A673 (cell line): Measurements from ENCODE around the gene ASTN2. TPM values are rescaled to one million over a fixed set of nuclear protein-coding genes. Genes with fewer than 3 reads are reported as not detected.

Experiments used
- BruUV-seq: library from RNA; stranded (reverse); fragments of 400-500 nt; replicated peaks from 2 replicates; lab custom pipeline; 2021; lab: Mats Ljungman, UMichigan
- CTCF ChIA-PET: fragments of 300-600 bp; sonication (Branson Sonifier 250); formaldehyde crosslinking; loops from one replicate; lab custom pipeline; 2022; ENCODE audit warnings: antibody characterized with exemption; lab: Charles Lee
- POLR2A ChIA-PET: fragments of 300-600 bp; sonication (Branson Sonifier 250); formaldehyde crosslinking; loops from one replicate; lab custom pipeline; 2022; ENCODE audit warnings: antibody characterized with exemption; ENCODE audit not compliant: low non-redundant PET; lab: Charles Lee
- DNase-seq: peaks from one replicate; pipeline ENCODE4 v3.0.0-alpha.2; 2015; ENCODE audit warnings: low spot score
- H3K27ac ChIP-seq: fragments of 200-600 bp; sonication (generic); 2 replicates; pipeline ENCODE4 v1.5.1; 2016; ENCODE audit warnings: mixed run types, low read depth, mild to moderate bottlenecking, mixed read lengths, antibody characterized with exemption, low read length; ENCODE audit not compliant: poor library complexity, severe bottlenecking
- H3K27me3 ChIP-seq: fragments of 200-600 bp; sonication (generic); replicated peaks from 2 replicates; pipeline ENCODE4 v1.6.1; 2017; ENCODE audit warnings: mixed run types, low read depth, mild to moderate bottlenecking, mixed read lengths, antibody characterized with exemption, low read length; ENCODE audit not compliant: insufficient read depth, poor library complexity
- H3K36me3 ChIP-seq: fragments of 200-600 bp; sonication (generic); 2 replicates; pipeline ENCODE4 v1.6.1; 2016; ENCODE audit warnings: mixed run types, mild to moderate bottlenecking, mixed read lengths, antibody characterized with exemption, low read length; ENCODE audit not compliant: insufficient read depth, poor library complexity, severe bottlenecking
- H3K4me1 ChIP-seq: fragments of 200-600 bp; sonication (generic); 2 replicates; pipeline ENCODE4 v1.6.1; 2017; ENCODE audit warnings: mixed run types, mild to moderate bottlenecking, mixed read lengths, antibody characterized with exemption, low read length; ENCODE audit not compliant: insufficient read depth, poor library complexity, severe bottlenecking
- H3K4me3 ChIP-seq: fragments of 200-600 bp; sonication (generic); 2 replicates; pipeline ENCODE4 v1.5.1; 2016; ENCODE audit warnings: low read depth, mixed run types, mild to moderate bottlenecking, mixed read lengths, low read length; ENCODE audit not compliant: poor library complexity, severe bottlenecking
- H3K9me3 ChIP-seq: fragments of 200-600 bp; sonication (generic); 2 replicates; pipeline ENCODE4 v1.6.1; 2016; ENCODE audit warnings: mixed run types, low read depth, mild to moderate bottlenecking, mixed read lengths, antibody characterized with exemption, low read length; ENCODE audit not compliant: poor library complexity, severe bottlenecking
- EZH2 ChIP-seq: fragments of 200-600 bp; sonication (generic); IDR thresholded peaks from 2 replicates; pipeline ENCODE4 v1.6.1; 2017; ENCODE audit warnings: borderline replicate concordance, low read depth, mild to moderate bottlenecking, mixed read lengths, antibody characterized with exemption, low read length; ENCODE audit not compliant: poor library complexity, severe bottlenecking
- intact Hi-C: fragments of 100-400 bp; cut with micrococcal nuclease; formaldehyde crosslinking; loops from one replicate; pipeline ENCODE4 v1.10.0; 2022; ENCODE audit not compliant: unreplicated experiment
- total RNA-seq: library from RNA; stranded (reverse); gene quantifications from 2 replicates; pipeline ENCODE4 v1.2.3, GENCODE V29; 2021
- TF ChIP-seq, protein P1 (sequence below): fragments of 300-800, 200-600 bp; sonication (generic); conservative IDR thresholded peaks from 2 replicates; pipeline ENCODE4 v1.5.1; 2017; ENCODE audit warnings: low read depth, mild to moderate bottlenecking, antibody characterized with exemption, low read length, moderate library complexity, mixed read lengths

The ASTN2 gene
- total RNA-seq, 1 experiment from 2014 or later = 3.4 TPM

GRCh38 chr9:116501871-116502270 lies 913.0 kb downstream of the ASTN2 start:
- no TSS peak for BruUV-seq
- Histone ChIP-seq H3K4me3 (no peak overlapping the region), H3K4me1 (no peaks in the 10 kb centered on the region), H3K27me3 (no peaks in the 10 kb centered on the region), H3K36me3 (no peaks in the 10 kb centered on the region), H3K9me3 (no peaks in the 10 kb centered on the region), H3K27ac (no peak overlapping the region)
- DNase-seq = no peak
- TF ChIP-seq EZH2 = no peak
- TF ChIP-seq, protein P1, sequence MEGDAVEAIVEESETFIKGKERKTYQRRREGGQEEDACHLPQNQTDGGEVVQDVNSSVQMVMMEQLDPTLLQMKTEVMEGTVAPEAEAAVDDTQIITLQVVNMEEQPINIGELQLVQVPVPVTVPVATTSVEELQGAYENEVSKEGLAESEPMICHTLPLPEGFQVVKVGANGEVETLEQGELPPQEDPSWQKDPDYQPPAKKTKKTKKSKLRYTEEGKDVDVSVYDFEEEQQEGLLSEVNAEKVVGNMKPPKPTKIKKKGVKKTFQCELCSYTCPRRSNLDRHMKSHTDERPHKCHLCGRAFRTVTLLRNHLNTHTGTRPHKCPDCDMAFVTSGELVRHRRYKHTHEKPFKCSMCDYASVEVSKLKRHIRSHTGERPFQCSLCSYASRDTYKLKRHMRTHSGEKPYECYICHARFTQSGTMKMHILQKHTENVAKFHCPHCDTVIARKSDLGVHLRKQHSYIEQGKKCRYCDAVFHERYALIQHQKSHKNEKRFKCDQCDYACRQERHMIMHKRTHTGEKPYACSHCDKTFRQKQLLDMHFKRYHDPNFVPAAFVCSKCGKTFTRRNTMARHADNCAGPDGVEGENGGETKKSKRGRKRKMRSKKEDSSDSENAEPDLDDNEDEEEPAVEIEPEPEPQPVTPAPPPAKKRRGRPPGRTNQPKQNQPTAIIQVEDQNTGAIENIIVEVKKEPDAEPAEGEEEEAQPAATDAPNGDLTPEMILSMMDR = no peak
- CTCF ChIA-PET = no interaction called here
- POLR2A ChIA-PET = no interaction called here
- intact Hi-C loops = no loop called here

- DNase-seq = peak; percentile 89
- BruUV-seq = no TSS peak
- H3K36me3 ChIP-seq = no peaks in the 10 kb centered on the region
- no peaks in the 10 kb centered on the region for H3K9me3 ChIP-seq
- H3K27me3 ChIP-seq = no peaks in the 10 kb centered on the region
- intact Hi-C loops = loop anchor here (5.0 to 10.0 kb wide), 2 partner anchors 147 to 615 kb away; no protein-coding TSS in a partner anchor
- TF ChIP-seq, protein P1 = no peak
- no peak for TF ChIP-seq EZH2
- no peak overlapping the region for H3K27ac ChIP-seq
- CTCF ChIA-PET = no interaction called here
- POLR2A ChIA-PET = no interaction called here
- H3K4me3 ChIP-seq = no peak overlapping the region
- no peaks in the 10 kb centered on the region for H3K4me1 ChIP-seq
Measured at GRCh38 chr9:116499986-116500871, 914.6 kb downstream of the ASTN2 start.

GRCh38 chr9:116499434-116499833 lies 915.4 kb downstream of the ASTN2 start:
- DNase-seq = no peak
- ChIA-PET CTCF (no interaction called here), POLR2A (no interaction called here)
- Histone ChIP-seq H3K36me3 (no peaks in the 10 kb centered on the region), H3K27ac (no peak overlapping the region), H3K27me3 (no peaks in the 10 kb centered on the region), H3K4me3 (no peak overlapping the region), H3K4me1 (no peaks in the 10 kb centered on the region), H3K9me3 (no peaks in the 10 kb centered on the region)
- BruUV-seq = no TSS peak
- intact Hi-C loops = loop anchor here (5.0 to 10.0 kb wide), 2 partner anchors 148 to 615 kb away; no protein-coding TSS in a partner anchor
- TF ChIP-seq, protein P1 = no peak
- no peak for TF ChIP-seq EZH2
